Activated T-helper 2 cell treated with anti-CD3 and anti-CD28 coated beads, Interferon-gamma antibody, Interleukin-2, Interleukin-4, amounts not matched to agents 10 μg/mL and 5 μg/mL and 100 μg/mL, durations not matched to agents 14 hours and 24 hours and 36 hours (primary cell): ENCODE measurements around the gene WWOX. TPM values are rescaled to one million over a fixed set of nuclear protein-coding genes. Genes with fewer than 3 reads are reported as not detected.

ENCODE experiments used
- DNase-seq: peaks from one replicate; pipeline ENCODE4 v3.0.0; 2021; ENCODE audit warnings: low spot score
- H3K27ac Mint-ChIP-seq: one replicate; pipeline ENCODE4 v1.8.0; 2021; ENCODE audit warnings: mixed read lengths
- H3K27me3 Mint-ChIP-seq: one replicate; pipeline ENCODE4 v1.8.0; 2021; ENCODE audit warnings: low read depth, mixed read lengths
- H3K36me3 Mint-ChIP-seq: one replicate; pipeline ENCODE4 v1.8.0; 2021; ENCODE audit warnings: low read depth, mixed read lengths
- H3K4me1 Mint-ChIP-seq: one replicate; pipeline ENCODE4 v1.8.0; 2021; ENCODE audit warnings: low read depth, mixed read lengths
- H3K4me3 Mint-ChIP-seq: one replicate; pipeline ENCODE4 v1.8.0; 2021; ENCODE audit warnings: low read depth, mild to moderate bottlenecking, moderate library complexity, mixed read lengths
- H3K9me3 Mint-ChIP-seq: one replicate; pipeline ENCODE4 v1.8.0; 2021; ENCODE audit warnings: mixed read lengths
- intact Hi-C: fragments of 100-400 bp; cut with micrococcal nuclease; formaldehyde crosslinking; loops from one replicate; pipeline ENCODE4 v1.15.1; 2023
- total RNA-seq: library from RNA; stranded (reverse); gene quantifications from 2 replicates; pipeline ENCODE4 v1.2.3, GENCODE V29; 2022

WWOX gene
- total RNA-seq, 1 donor from 2014 or later: 19.0 TPM

- DNase-seq: no peak
- no peak overlapping the region for H3K4me3 Mint-ChIP-seq
- H3K27me3 Mint-ChIP-seq: no peaks in the 10 kb centered on the region
- intact Hi-C loops: no loop called here
- no peak overlapping the region for H3K27ac Mint-ChIP-seq
- peaks cover under 1% of the 10 kb centered on the region for H3K9me3 Mint-ChIP-seq
- H3K36me3 Mint-ChIP-seq: peaks cover 3% of the 10 kb centered on the region
- peaks cover 69% of the 10 kb centered on the region for H3K4me1 Mint-ChIP-seq
These were observed 1162.1 kb downstream of the WWOX start for GRCh38 chr16:79261481-79261940.

GRCh38 chr16:79261944-79262552, 1162.6 kb downstream of the WWOX start:
- Mint-ChIP-seq H3K36me3 (peaks cover 7% of the 10 kb centered on the region), H3K27ac (no peak overlapping the region), H3K4me1 (peaks cover 74% of the 10 kb centered on the region), H3K9me3 (peaks cover 5% of the 10 kb centered on the region), H3K4me3 (no peak overlapping the region), H3K27me3 (no peaks in the 10 kb centered on the region)
- DNase-seq: no peak
- intact Hi-C loops: no loop called here

Other genes with a start within 250 kb of the WWOX start
- gene CLEC3A, start 77.1 kb upstream of the WWOX start, total RNA-seq: not detected in 2 replicates